ENCODE results near the gene PLA2G15.
A peak's percentile ranks its signal among the peaks of the same experiment; 100 is the strongest.

Gene PLA2G15

DNA sequence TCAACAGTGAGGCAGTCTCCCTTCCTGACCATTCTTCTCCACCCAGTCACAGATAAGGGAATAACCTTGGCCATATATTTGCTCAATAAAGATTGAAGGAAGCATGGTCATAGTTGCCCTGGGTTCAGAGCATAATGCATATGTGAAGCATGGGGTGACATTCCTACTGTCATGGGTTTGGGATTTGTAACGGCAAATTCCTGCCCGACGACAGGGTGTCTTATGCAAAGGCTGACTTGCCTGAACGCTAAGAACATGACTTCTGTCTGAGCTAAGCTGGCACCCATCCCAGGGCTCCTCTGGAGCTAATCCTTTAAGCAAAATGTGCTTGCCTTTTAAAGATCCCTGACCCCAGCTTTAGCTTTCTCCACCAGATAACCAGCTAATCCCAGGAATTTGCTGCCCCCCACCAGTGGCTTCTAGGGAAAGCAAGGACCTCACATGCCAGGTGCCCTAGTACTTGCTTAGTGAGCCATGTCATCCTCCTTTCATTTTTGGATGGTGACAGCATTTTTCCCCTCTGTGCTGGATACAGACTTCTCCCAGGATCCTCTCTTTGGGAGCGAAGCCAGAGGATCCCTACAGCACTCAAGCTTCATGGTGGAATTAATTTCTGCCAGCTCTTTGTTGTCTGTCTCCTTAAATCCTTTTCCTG lies 53.9 kb downstream of the PLA2G15 start:
- no peak for DNase-seq (ENCODE audit: low spot score)

DNA sequence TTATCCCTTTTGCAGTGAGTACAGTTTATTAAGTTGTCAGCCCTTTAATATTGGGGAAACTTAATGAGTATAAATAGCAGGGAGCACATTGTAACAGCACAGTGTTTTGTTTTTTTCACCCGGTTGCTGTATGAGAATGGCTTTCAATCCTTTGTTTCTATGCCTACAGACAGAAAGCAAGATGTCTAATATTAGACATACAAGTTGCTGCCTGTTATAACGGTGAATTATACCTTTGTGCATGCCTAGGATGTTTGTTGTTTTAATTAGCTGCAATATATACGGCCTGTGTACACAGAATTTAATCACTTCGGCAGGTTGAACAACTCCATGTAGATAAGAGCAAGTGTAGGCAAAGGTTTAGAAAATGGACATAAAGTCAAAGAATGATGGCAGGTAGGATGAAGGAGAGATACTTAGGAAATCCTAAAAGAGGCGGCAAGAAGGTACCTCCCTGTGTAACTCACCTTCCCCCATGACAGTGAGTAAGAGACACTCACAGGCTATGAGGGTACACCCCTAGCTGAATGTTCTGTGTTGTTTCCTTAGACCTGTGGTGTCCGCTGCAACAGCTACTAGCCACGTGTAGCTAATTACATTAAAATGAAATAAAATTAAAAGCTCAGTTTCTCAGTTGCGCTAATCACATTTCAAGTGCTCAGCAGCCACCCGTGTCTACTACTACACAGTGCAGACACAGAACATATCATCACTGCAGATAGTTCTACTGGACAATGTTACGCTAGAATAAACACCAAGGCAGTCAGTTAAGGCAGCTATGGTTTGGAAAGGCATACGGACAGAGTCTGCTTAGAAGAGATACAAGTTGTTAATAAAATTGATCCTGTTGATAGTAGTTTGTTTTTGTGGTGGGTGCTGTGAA lies 54.6 kb downstream of the PLA2G15 start:
- no peak for DNase-seq (ENCODE audit: low spot score)

DNA sequence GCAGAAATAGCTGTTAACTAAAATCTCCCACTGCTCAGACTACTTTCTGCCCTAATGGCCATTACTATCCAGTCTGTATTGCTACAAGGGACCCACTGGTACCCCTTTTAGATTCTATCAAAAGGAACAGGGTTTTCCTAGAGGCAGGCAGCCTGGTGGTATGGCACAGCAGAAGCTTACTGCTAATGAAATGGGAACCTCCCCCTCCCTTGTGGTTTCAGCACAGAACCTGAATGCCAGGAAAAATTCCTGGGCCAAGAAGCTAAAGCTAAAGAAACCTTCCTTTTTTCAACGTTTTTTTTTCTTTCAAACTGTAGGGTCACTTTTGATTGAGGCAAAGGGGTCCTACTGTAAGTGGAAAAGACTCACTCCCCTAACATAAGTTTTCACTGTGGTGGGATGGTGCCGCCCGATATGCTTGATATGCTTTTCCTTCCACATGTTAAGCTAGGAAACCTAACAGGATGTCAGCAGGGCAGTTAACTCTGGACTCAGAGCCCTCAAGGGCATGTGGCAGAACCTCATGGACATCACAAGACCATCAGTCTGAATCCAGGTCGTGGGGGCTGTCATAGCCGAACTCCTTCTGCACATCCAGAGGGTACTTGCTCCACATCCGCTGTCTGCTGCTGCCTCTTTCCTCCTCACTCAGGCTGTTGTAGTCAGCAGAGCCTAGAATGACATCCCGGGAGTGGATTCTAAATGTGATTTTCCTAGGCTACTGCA lies 55.7 kb downstream of the PLA2G15 start:
- DNase-seq (ENCODE audit: low spot score): no peak

DNA sequence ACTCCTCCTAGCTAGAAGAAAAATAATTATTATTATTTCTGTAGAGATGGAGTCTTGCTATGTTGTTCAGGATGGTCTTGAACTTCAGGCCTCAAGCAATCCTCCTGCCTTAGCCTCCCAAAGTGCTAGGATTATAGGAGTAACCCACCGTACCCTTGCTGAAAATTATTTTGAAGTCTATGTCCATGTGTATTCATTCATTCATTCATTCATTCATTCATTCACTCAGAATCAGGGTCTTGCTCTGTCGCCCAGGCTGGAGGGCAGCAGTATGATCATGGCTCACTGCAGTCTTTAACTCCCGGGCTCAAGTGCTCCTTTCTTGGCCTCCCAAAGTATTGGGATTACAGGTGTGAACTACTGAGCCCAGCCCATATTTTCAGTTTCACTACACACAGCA lies 61.5 kb downstream of the PLA2G15 start:
- DNase-seq (ENCODE audit: low spot score): no peak

DNA sequence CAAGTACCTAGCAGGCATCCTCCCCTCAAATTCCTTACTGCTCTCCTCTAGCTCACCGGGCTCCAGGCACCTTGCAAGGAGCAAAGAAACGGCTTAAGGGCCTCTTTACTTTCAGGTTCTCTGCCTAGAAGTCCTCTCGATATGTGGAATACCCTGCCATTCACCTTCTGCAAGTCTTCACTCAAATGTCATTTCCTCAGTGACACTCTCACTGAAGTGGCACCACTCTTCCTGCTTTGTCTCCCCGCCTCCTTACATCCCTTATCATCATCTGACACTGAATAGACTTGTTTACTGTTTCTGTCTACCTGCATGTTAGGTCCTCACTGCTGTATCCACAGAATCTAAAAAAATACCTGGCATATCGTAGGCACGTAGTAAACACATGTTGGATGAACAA lies 64.6 kb downstream of the PLA2G15 start:
- no peak for DNase-seq (ENCODE audit: low spot score)

DNA sequence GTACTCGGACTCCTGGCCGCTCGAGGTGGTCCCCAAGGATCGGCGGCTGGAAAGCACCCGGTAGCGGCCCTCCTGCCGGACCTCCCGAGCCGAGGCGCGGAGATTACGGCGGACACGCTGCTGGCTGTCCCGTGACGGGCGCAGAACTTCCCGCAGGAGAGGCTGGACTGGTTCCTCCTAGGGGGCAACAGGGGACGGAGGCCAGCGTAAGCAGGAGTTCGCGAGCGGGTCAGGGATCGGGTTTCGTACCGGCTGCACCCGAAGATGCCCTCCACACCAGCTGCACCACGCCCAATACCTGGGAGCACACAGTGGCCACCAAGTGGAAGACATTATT lies 65.2 kb downstream of the PLA2G15 start:
- peak; percentile 83 for DNase-seq (ENCODE audit: low spot score)

Data from iPS-NIHi11 (cell line).